ENCODE data around the gene IQCH. TPM values are rescaled to one million over a fixed set of nuclear protein-coding genes. Genes with fewer than 3 reads are reported as not detected.

The IQCH gene
- polyA plus RNA-seq, 1 donor (not counting 4 experiments of a cell fraction or from before 2014, with no cell fraction given) = 2.6 TPM

- no peak overlapping the region for H3K27ac ChIP-seq (ENCODE audit: control insufficient read depth, insufficient read depth, low read length)
- dilution Hi-C loops (cut with MboI; ENCODE audit: extremely low pct_ligation_motif_present, low sequenced_read_pairs) = no loop called here
- no peaks in the 10 kb centered on the region for H3K9me1 ChIP-seq (ENCODE audit: control insufficient read depth, extremely low read depth, insufficient read depth, low read length)
- H3K9me3 ChIP-seq (ENCODE audit: control insufficient read depth, low read depth, low read length) = no peaks in the 10 kb centered on the region
- H3K4me2 ChIP-seq (ENCODE audit: control insufficient read depth, extremely low read depth, insufficient read depth, low read depth, low read length) = no peak overlapping the region
- H3K4me3 ChIP-seq (ENCODE audit: control insufficient read depth in 2 of 3, extremely low read depth in 1 of 3, insufficient read depth in 2 of 3, low read depth in 1 of 3, low read length in 3 of 3) = no peak overlapping the region
- no peak overlapping the region for H3K9ac ChIP-seq (ENCODE audit: control insufficient read depth, extremely low read depth, insufficient read depth, low read length)
- no peaks in the 10 kb centered on the region for H3K4me1 ChIP-seq (ENCODE audit: control insufficient read depth, extremely low read depth, insufficient read depth, low read length)
- H3K27me3 ChIP-seq (ENCODE audit: control insufficient read depth, extremely low read depth, insufficient read depth, low read length) = no peaks in the 10 kb centered on the region
- DNase-seq (ENCODE audit: low read depth, low spot score) (no peak), FAIRE-seq (no peak)
- no peaks in the 10 kb centered on the region for H4K20me1 ChIP-seq (ENCODE audit: control insufficient read depth, extremely low read depth, insufficient read depth, low read length)
- H3K79me2 ChIP-seq (ENCODE audit: control insufficient read depth, insufficient read depth, low read length) = no peaks in the 10 kb centered on the region
- no peak for TF ChIP-seq CTCF (optimal IDR thresholded peaks at IDR 0.05 in 1 of 3, IDR thresholded peaks at IDR 0.05 in 1 of 3, conservative IDR thresholded peaks at IDR 0.05 in 1 of 3; ENCODE audit: extremely low read depth in 1 of 3, insufficient read depth in 2 of 3, low read length in 3 of 3)
- no peak for TF ChIP-seq EZH2 (IDR thresholded peaks at IDR 0.05; ENCODE audit: low read length)
- no peak overlapping the region for H2AFZ ChIP-seq (ENCODE audit: control insufficient read depth, low read length)
- H3K36me3 ChIP-seq (ENCODE audit: control insufficient read depth in 2 of 2, extremely low read depth in 1 of 2, insufficient read depth in 2 of 2, low read length in 2 of 2) = no peaks in the 10 kb centered on the region
Measured at GRCh38 chr15:67329984-67330733, 75.6 kb downstream of the IQCH start.

- dilution Hi-C loops (cut with MboI; ENCODE audit: extremely low pct_ligation_motif_present, low sequenced_read_pairs) = no loop called here
- no peak overlapping the region for H2AFZ ChIP-seq (ENCODE audit: control insufficient read depth, low read length)
- H4K20me1 ChIP-seq (ENCODE audit: control insufficient read depth, extremely low read depth, insufficient read depth, low read length) = no peaks in the 10 kb centered on the region
- H3K36me3 ChIP-seq (ENCODE audit: control insufficient read depth in 2 of 2, extremely low read depth in 1 of 2, insufficient read depth in 2 of 2, low read length in 2 of 2) = no peaks in the 10 kb centered on the region
- H3K27me3 ChIP-seq (ENCODE audit: control insufficient read depth, extremely low read depth, insufficient read depth, low read length) = no peaks in the 10 kb centered on the region
- no peak overlapping the region for H3K4me3 ChIP-seq (ENCODE audit: control insufficient read depth in 2 of 3, extremely low read depth in 1 of 3, insufficient read depth in 2 of 3, low read depth in 1 of 3, low read length in 3 of 3)
- H3K27ac ChIP-seq (ENCODE audit: control insufficient read depth, insufficient read depth, low read length) = no peak overlapping the region
- DNase-seq (ENCODE audit: low read depth, low spot score) (no peak), FAIRE-seq (no peak)
- no peak overlapping the region for H3K9ac ChIP-seq (ENCODE audit: control insufficient read depth, extremely low read depth, insufficient read depth, low read length)
- no peak overlapping the region for H3K4me2 ChIP-seq (ENCODE audit: control insufficient read depth, extremely low read depth, insufficient read depth, low read depth, low read length)
- no peaks in the 10 kb centered on the region for H3K9me3 ChIP-seq (ENCODE audit: control insufficient read depth, low read depth, low read length)
- TF ChIP-seq EZH2 (IDR thresholded peaks at IDR 0.05; ENCODE audit: low read length) (no peak), CTCF (optimal IDR thresholded peaks at IDR 0.05 in 1 of 3, IDR thresholded peaks at IDR 0.05 in 1 of 3, conservative IDR thresholded peaks at IDR 0.05 in 1 of 3; ENCODE audit: extremely low read depth in 1 of 3, insufficient read depth in 2 of 3, low read length in 3 of 3) (no peak)
- no peaks in the 10 kb centered on the region for H3K4me1 ChIP-seq (ENCODE audit: control insufficient read depth, extremely low read depth, insufficient read depth, low read length)
- H3K9me1 ChIP-seq (ENCODE audit: control insufficient read depth, extremely low read depth, insufficient read depth, low read length) = no peaks in the 10 kb centered on the region
- H3K79me2 ChIP-seq (ENCODE audit: control insufficient read depth, insufficient read depth, low read length) = no peaks in the 10 kb centered on the region
Measured at GRCh38 chr15:67331676-67332075, 77.1 kb downstream of the IQCH start.
